Endodermal cell (in vitro differentiated cells): ENCODE measurements around the gene MRPS9. TPM values are rescaled to one million over a fixed set of nuclear protein-coding genes. Genes with fewer than 3 reads are reported as not detected.

Source experiments
- DNase-seq: peaks from one replicate; pipeline ENCODE4 v3.0.0-alpha.2; 2017
- H3K27ac ChIP-seq: 2 replicates; pipeline ENCODE4 v1.5.1; 2013; ENCODE audit warnings: mild to moderate bottlenecking, low read depth, low read length, moderate library complexity
- H3K27me3 ChIP-seq: 2 replicates; pipeline ENCODE4 v1.6.1; 2013; ENCODE audit warnings: mild to moderate bottlenecking, low read length, moderate library complexity; ENCODE audit not compliant: insufficient read depth, control insufficient read depth, poor library complexity, severe bottlenecking
- H3K36me3 ChIP-seq: 2 replicates; pipeline ENCODE4 v1.7.0; 2013; ENCODE audit warnings: mild to moderate bottlenecking, low read length, moderate library complexity; ENCODE audit not compliant: control insufficient read depth, insufficient read depth
- H3K4me1 ChIP-seq: one replicate; pipeline ENCODE4 v1.7.0; 2013; ENCODE audit warnings: low read length; ENCODE audit not compliant: control insufficient read depth, insufficient read depth
- H3K4me3 ChIP-seq: 2 replicates; pipeline ENCODE4 v1.5.1; 2013; ENCODE audit warnings: mild to moderate bottlenecking, low read length, moderate library complexity
- H3K9ac ChIP-seq: 2 replicates; pipeline ENCODE4 v1.6.1; 2013; ENCODE audit warnings: mild to moderate bottlenecking, low read length, moderate library complexity; ENCODE audit not compliant: poor library complexity, severe bottlenecking; ENCODE audit errors: extremely low read depth
- H3K9me3 ChIP-seq: 2 replicates; pipeline ENCODE4 v1.6.1; 2013; ENCODE audit warnings: mild to moderate bottlenecking, low read length, moderate library complexity; ENCODE audit not compliant: control insufficient read depth
- H3K27ac Mint-ChIP-seq: 2 replicates; pipeline ENCODE4 v1.8.0; 2020; ENCODE audit warnings: mixed read lengths
- H3K27me3 Mint-ChIP-seq: 2 replicates; pipeline ENCODE4 v1.8.0; 2021; ENCODE audit warnings: mild to moderate bottlenecking, mixed read lengths; ENCODE audit not compliant: insufficient read depth
- H3K36me3 Mint-ChIP-seq: 2 replicates; pipeline ENCODE4 v1.8.0; 2020; ENCODE audit warnings: low read depth, mixed read lengths
- H3K4me1 Mint-ChIP-seq: 2 replicates; pipeline ENCODE4 v1.8.0; 2020; ENCODE audit warnings: mixed read lengths
- H3K4me3 Mint-ChIP-seq: 2 replicates; pipeline ENCODE4 v1.8.0; 2020; ENCODE audit warnings: mild to moderate bottlenecking, moderate library complexity, mixed read lengths
- H3K9me3 Mint-ChIP-seq: 2 replicates; pipeline ENCODE4 v1.8.0; 2020; ENCODE audit warnings: mild to moderate bottlenecking, mixed read lengths
- CTCF ChIP-seq: fragments of 200-600 bp; sonication (generic); conservative IDR thresholded peaks from 2 replicates; pipeline ENCODE4 v1.5.0; 2021; ENCODE audit warnings: antibody characterized with exemption, mild to moderate bottlenecking
- WGBS, 2 experiments: methylation state at CpG; one replicate each; pipeline versions ENCODE4 v1.1.5 to v1.1.7; 2013; ENCODE audit warnings: missing lambda C conversion rate in 2 of 2, mixed read lengths in 1 of 2; ENCODE audit not compliant: insufficient coverage in 1 of 2, insufficient read length in 1 of 2; 5-methylcytosine and 5-hydroxymethylcytosine counted together
- total RNA-seq, 2 donors: library from RNA; stranded (reverse); fragmentation: NEBNext Ultra II Directional in 1 of 2; extraction: Animal tissue kit (Norgen Biotek cat#: 25700) in 1 of 2; gene quantifications; 2 replicates in 1 of 2; 3 replicates in 1 of 2; pipeline ENCODE4 v1.2.1, GENCODE V29; 2021

MRPS9 gene
- total RNA-seq, 2 donors from 2014 or later = 43.4 to 52.1 TPM

GRCh38 chr2:105055613-105056012 is 17.7 kb downstream of the MRPS9 start:
- Mint-ChIP-seq H3K36me3 (peaks cover 32% of the 10 kb centered on the region), H3K9me3 (peaks cover 17% of the 10 kb centered on the region), H3K4me3 (no peak overlapping the region), H3K27me3 (no peaks in the 10 kb centered on the region), H3K4me1 (peaks cover 2% of the 10 kb centered on the region), H3K27ac (no peak overlapping the region)
- no peak overlapping the region for H3K4me3 ChIP-seq
- no peak overlapping the region for H3K9ac ChIP-seq
- H3K36me3 ChIP-seq = peaks cover 20% of the 10 kb centered on the region
- no peaks in the 10 kb centered on the region for H3K27me3 ChIP-seq
- peaks cover 9% of the 10 kb centered on the region for H3K9me3 ChIP-seq
- WGBS, 2 experiments = 100% methylated on average over 1 of the region's 2 CpGs; no CpG with 5 or more reads in 1 of the 2 experiments
- DNase-seq = no peak
- H3K27ac ChIP-seq = no peak overlapping the region
- H3K4me1 ChIP-seq = no peaks in the 10 kb centered on the region
- no peak for TF ChIP-seq CTCF

- no peaks in the 10 kb centered on the region for H3K27me3 Mint-ChIP-seq
- WGBS, 2 experiments = 74 to 100% methylated on average over 1 to 3 of the region's 3 CpGs
- peaks cover 11% of the 10 kb centered on the region for H3K9me3 Mint-ChIP-seq
- Histone ChIP-seq H3K4me1 (no peaks in the 10 kb centered on the region), H3K36me3 (peaks cover 14% of the 10 kb centered on the region), H3K27ac (no peak overlapping the region), H3K9ac (no peak overlapping the region), H3K27me3 (no peaks in the 10 kb centered on the region), H3K4me3 (no peak overlapping the region), H3K9me3 (peaks cover 3% of the 10 kb centered on the region)
- H3K36me3 Mint-ChIP-seq = peaks cover 26% of the 10 kb centered on the region
- no peak for TF ChIP-seq CTCF
- no peak overlapping the region for H3K27ac Mint-ChIP-seq
- H3K4me1 Mint-ChIP-seq = peaks cover 2% of the 10 kb centered on the region
- no peak for DNase-seq
- H3K4me3 Mint-ChIP-seq = no peak overlapping the region
These were observed 18.4 kb downstream of the MRPS9 start for GRCh38 chr2:105056245-105056644.

GRCh38 chr2:105057005-105057404 is 19.1 kb downstream of the MRPS9 start:
- H3K4me3 ChIP-seq = no peak overlapping the region
- no peak overlapping the region for H3K27ac ChIP-seq
- H3K9ac ChIP-seq = no peak overlapping the region
- no peaks in the 10 kb centered on the region for H3K4me1 ChIP-seq
- 40% methylated on average over 1 of the region's 1 CpG; no CpG with 5 or more reads in 1 of the 2 experiments for WGBS, 2 experiments
- peaks cover 13% of the 10 kb centered on the region for H3K36me3 ChIP-seq
- Mint-ChIP-seq H3K4me3 (no peak overlapping the region), H3K36me3 (peaks cover 19% of the 10 kb centered on the region), H3K4me1 (peaks cover 2% of the 10 kb centered on the region), H3K9me3 (peaks cover 8% of the 10 kb centered on the region), H3K27me3 (no peaks in the 10 kb centered on the region), H3K27ac (no peak overlapping the region)
- DNase-seq = no peak
- H3K9me3 ChIP-seq = no peaks in the 10 kb centered on the region
- no peak for TF ChIP-seq CTCF
- no peaks in the 10 kb centered on the region for H3K27me3 ChIP-seq
